NCI-H1930 (cell line): ENCODE data around the gene TEDC1.

ENCODE experiments used
- DNase-seq, 2 experiments: peaks; one replicate each; lab custom pipeline; 2025; lab: John Stamatoyannopoulos, UW

The TEDC1 gene

GRCh38 chr14:105526776-105527380 is 35.8 kb downstream of the TEDC1 start:
- no peak for DNase-seq

DNA sequence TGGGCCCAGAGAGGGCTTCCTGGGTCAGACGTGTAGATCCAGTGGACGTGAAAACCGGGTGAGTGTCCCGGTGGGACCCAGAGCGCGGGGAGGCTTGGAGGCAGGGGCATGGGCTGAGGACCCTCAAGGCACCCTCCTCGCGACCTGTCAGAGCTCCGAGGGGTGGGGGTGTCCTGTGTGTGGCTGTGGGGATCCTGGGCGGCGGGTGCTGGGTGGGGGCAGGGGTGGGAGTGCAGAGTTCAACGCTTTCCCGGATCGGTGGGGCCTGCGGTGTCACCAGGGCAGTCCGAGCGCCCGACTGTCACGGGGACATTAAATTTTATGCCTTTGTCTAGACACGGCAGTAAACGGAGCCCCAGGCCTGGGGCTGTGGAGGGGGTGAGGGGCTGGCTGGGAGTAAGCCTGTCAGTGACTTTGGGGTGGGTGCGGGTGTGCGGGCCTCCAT is 36.4 kb downstream of the TEDC1 start:
- no peak for DNase-seq

- peak; percentile 25 to 68 for DNase-seq
These were observed 37.0 kb downstream of the TEDC1 start for GRCh38 chr14:105527826-105528585.

DNA sequence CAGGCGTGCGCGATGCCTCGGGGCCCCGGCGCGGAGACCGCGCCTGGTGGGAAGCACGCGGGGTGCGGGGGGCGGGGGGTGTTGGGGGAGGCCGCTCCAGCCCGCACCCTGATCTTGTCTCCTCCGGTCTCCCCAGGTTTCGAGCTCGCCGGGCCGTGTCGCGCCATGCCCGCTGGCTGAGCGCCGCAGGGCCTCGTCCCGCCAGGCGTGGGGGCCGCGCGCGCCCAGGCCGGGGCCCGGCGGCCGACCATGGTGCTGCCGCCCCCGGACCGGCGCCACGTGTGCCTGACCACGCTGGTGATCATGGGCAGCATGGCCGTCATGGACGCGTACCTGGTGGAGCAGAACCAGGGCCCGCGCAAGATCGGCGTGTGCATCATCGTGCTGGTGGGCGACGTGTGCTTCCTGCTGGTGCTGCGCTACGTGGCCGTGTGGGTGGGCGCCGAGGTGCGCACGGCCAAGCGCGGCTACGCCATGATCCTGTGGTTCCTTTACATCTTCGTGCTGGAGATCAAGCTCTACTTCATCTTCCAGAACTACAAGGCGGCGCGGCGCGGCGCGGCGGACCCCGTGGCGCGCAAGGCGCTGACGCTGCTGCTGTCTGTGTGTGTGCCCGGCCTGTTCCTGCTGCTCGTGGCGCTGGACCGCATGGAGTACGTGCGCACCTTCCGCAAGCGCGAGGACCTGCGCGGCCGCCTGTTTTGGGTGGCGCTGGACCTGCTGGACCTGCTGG is 37.7 kb downstream of the TEDC1 start:
- DNase-seq, result no peak

- DNase-seq, result no peak
These were observed 38.2 kb downstream of the TEDC1 start for GRCh38 chr14:105529319-105529568.

- no peak for DNase-seq
These were observed 38.7 kb downstream of the TEDC1 start for GRCh38 chr14:105529569-105530284.

DNA sequence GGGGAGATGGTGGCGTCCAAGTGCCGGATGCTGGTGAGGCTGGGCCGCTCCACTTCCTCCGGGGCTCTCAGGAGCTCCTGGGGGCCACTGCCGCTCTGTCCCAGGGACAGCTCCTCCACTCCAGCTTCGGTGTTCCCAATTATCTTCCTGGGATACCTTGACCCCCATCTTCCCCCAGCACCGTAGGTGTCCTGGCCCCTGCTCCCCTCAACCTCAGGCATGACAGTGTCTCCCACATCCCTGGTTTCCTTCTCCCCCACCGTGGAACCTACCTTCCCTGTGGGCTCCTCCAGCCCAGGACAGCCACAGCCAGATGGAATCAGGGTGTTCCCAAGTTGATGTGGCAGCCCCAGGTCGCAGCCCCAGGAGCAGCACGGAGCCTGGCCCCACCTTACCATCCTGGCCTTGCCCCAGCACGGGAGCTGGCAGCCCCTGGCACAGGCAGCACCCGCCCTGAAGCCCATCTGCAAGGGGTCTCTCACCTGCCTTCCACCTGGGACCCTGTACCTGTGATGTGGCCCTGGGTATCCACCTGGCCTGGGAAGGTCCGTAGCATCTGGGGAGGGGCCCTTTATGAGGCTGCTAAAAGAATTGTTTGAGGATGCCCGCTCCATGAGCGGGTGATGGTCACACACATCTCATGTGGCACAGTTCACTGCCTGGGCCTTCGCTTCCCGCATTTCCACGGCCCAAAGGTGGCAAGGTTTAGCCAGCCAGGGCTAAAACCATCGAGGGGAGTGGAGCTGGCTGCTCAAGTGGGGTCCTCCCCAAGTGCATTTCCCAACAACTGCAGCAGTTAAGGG is 39.4 kb downstream of the TEDC1 start:
- no peak for DNase-seq

DNA sequence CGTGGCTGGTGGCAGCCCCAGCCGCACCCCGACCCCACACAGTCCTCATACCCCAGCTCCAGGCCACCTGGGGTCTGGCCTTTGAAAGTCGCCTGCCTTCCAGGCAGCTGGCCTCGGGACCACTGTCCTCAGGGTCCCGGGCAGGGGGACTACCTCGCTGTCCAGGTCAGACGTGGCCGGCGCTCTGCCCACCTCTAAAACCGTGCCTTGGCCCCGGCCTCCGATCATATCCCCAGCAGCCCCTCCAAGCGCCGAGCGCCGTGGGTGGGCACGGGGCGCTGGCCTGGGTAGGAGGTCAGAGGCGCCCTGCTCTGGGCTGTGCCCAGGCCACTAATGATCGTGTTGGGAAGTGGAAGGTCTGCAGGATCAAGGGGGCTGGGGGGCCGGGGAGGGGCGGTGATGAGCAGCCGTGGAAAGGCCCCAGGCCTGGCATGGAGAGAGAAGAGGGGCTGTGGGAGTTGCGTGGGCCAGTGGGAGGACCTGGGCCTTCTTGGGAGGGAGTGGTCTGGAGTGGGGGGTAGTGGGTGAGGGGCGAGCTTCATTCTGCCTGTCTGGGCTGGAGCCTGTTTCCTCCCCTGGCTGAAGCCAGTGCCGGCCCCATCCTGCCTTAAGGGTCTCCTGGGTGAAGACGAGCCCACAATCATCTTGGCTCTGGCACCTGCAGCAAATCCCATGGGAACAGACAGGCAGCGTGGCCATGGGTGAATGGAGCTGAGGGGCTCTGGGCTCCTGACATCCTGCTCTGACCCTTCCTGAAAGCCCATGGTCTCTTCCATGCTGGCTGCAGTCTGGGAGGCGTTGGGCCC is 40.2 kb downstream of the TEDC1 start:
- DNase-seq, result no peak

GRCh38 chr14:105531894-105532623 is 41.0 kb downstream of the TEDC1 start:
- DNase-seq, result no peak

- DNase-seq, result no peak
These were observed 41.7 kb downstream of the TEDC1 start for GRCh38 chr14:105532735-105533141.

DNA sequence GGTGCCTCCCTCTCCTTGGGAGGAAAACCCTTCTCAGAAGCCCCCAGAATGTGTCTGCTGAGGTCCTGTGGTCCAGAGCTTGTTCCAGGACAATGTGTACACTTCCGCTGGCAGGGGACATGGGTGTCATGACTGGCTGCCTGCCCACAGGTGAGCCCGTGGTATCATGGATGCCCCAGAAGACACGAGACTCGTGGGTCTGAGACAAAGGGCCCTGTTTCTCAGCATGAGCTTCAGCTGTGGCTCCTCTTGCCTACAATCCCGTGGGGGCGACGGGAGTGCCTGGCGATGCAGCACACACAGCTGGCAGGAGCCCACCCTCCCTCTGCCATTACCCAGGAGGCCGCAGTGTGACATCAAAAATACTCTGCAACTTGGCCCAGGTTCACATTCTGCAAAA is 42.3 kb downstream of the TEDC1 start:
- DNase-seq, result no peak

DNA sequence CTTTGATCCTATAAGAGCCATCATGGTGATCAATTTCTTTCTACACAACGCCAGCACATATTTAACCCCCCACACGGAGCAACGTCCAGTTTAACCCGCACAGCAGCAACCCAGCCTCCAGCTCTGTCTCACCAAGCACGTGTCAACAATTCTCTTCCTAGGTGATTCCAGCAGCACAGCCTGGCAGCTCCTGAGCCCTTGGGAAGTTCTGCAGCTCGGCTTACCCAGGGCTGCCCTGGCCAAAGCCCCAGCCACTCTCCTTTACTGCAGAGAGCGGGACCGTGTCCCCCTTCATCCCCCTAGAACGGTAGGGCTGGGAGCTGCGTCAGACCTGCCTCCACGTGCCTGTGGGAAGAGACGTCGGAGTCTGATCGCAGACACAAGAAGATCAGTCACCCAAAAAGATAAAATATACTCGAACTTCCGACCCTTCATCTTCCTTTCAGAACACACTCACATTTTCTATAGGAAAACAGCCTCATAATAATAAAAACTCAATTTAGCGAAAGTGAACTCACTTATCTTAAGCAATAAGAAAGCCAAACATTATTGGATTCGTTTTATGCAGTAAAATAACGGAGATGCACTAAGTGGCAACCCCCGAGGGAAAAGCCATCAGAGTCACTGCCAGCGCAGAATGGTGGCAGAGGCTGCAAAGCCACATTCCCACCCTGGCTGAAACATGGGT is 42.9 kb downstream of the TEDC1 start:
- no peak for DNase-seq

- no peak for DNase-seq
These were observed 43.5 kb downstream of the TEDC1 start for GRCh38 chr14:105534586-105534985.

- no peak for DNase-seq
These were observed 45.0 kb downstream of the TEDC1 start for GRCh38 chr14:105536051-105536450.

GRCh38 chr14:105536691-105537579 is 45.9 kb downstream of the TEDC1 start:
- no peak for DNase-seq

GRCh38 chr14:105537580-105538474 is 46.8 kb downstream of the TEDC1 start:
- peak in 1 of 2 experiments; percentile 53 for DNase-seq

DNA sequence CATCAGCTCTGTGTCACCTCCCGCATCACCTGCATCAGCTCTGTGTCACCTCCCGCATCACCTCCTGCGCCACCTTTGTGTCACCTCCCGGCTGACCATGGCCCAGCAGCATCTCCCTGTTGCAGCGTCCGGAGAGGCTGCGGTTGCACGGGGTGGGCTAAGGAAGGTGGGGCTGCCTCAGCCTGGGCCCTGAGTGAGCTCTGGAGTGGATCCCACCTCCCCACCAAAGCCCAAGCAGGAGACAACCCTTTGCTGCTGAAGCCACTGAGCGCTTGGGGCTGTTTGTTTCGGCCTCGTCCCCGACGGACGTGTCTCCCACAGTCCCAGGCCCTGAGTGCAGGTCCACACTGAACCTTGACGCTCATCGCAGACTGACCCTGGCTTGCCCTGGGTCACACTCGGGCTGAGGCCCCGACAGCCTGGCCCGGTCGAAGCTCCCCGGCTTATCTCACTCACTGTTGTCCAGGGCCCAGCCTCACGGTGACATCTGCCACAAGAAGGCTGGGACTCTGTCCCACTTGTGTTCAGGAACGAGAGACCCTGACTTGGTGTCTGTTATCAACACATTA is 47.5 kb downstream of the TEDC1 start:
- DNase-seq, result no peak
